Measurements from ENCODE around the gene BSX.

The BSX gene

GRCh38 chr11:122951211-122951610 is 30.4 kb downstream of the BSX start:
- no peak for DNase-seq

DNA sequence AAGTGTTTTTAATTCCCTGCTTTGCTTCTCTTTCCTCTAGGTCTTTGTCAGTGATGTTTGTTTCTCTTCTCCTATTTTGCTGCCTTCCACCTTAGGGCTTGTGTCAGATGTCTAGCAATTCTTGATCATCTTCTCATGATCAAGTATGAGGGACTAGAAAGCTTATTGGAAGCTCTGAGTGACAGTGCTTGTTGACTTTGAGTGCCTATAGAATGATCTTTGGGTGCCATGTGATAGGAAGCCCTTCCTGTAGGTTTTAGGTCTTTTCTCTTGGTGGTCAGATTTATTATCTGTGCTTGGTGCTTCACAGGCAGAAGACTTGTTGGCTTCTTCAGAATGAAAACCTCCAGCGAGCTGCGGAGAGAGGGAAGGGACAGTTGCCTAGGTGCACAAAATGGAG is 43.1 kb downstream of the BSX start:
- DNase-seq = no peak

- no peak for DNase-seq
These were observed 43.7 kb downstream of the BSX start for GRCh38 chr11:122937983-122938382.

DNA sequence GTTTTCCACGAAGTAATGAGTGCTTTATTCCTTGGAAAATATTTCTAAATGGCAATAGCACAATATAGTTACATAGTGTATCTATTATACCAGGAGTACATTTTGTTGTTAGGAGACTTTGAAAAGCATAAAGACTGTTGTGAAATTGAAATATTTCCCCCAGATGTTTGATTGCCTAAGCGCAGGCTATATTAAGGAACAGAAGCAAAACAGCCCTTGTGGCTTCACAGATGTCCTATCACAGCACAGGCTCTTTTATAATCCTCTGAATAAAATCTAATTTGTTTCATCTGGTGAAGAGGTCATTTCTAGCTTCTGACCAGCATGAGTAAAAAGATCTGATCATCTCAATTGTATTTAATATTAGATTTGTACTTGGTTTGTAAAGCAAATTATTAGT is 48.2 kb downstream of the BSX start:
- no peak for DNase-seq

GRCh38 chr11:122931510-122931909 is 50.1 kb downstream of the BSX start:
- no peak for DNase-seq
